ENCODE measurements around the gene RUFY1. TPM values are rescaled to one million over a fixed set of nuclear protein-coding genes. Genes with fewer than 3 reads are reported as not detected.

RUFY1 gene
- total and polyA plus RNA-seq, 9 of the 15 experiments (the other 6 are each of a cell fraction or from before 2014, with no cell fraction given), result 5.0 to 41.7 (median 29.6) TPM

GRCh38 chr5:179533024-179533423 lies 17.3 kb upstream of the RUFY1 start:
- H3K27ac ChIP-seq (ENCODE audit: extremely low read depth, low read depth, low read length), result no peak overlapping the region
- no peaks in the 10 kb centered on the region for H4K20me1 ChIP-seq (replicated peaks; ENCODE audit: control insufficient read depth, insufficient read depth, low read length)
- H3K36me3 ChIP-seq (ENCODE audit: control insufficient read depth, insufficient read depth, low read length), result no peaks in the 10 kb centered on the region
- CTCF ChIA-PET (ENCODE audit: low intra/inter-chr PET ratio), result no interaction called here
- no peak overlapping the region for H3K4me2 ChIP-seq (ENCODE audit: insufficient read depth, low read length)
- DNase-seq (ENCODE audit: extremely low read depth in 1 of 4, low spot score in 3 of 4) (no peak), ATAC-seq (no peak), FAIRE-seq (no peak)
- intact Hi-C loops (cut with micrococcal nuclease) (no loop called here), in situ Hi-C loops (cut with MboI) (no loop called here)
- no peak overlapping the region for H2AFZ ChIP-seq (ENCODE audit: low read depth, low read length)
- H3K9me3 ChIP-seq (replicated peaks; ENCODE audit: control insufficient read depth, insufficient read depth, low read depth, low read length), result no peaks in the 10 kb centered on the region
- no peaks in the 10 kb centered on the region for H3K79me2 ChIP-seq (ENCODE audit: control insufficient read depth, insufficient read depth, low read length)
- H3K4me1 ChIP-seq (replicated peaks in 1 of 2; ENCODE audit: control insufficient read depth in 2 of 2, insufficient read depth in 2 of 2, low read length in 2 of 2), result peaks cover 0 to 10% of the 10 kb centered on the region in 2 experiments; a peak in 2 of 5 replicates
- BruUV-seq (replicated peaks), result no TSS peak
- no peaks in the 10 kb centered on the region for H3K9me1 ChIP-seq (ENCODE audit: control insufficient read depth, insufficient read depth, low read length)
- H3K27me3 ChIP-seq (ENCODE audit: control insufficient read depth in 2 of 2, insufficient read depth in 2 of 2, low read length in 2 of 2), result peaks cover 10 to 14% of the 10 kb centered on the region in 2 experiments; a peak in 4 of 5 replicates
- H3K9ac ChIP-seq (ENCODE audit: insufficient read depth in 1 of 2, low read depth in 2 of 2, low read length in 2 of 2), result no peak overlapping the region
- H3K4me3 ChIP-seq, result no peak overlapping the region
- POLR2A ChIA-PET, result interaction anchor here (0.6 to 1.0 kb wide), 2 partner anchors 9 to 475 kb away, joined by 3 read pairs; no protein-coding TSS in a partner anchor
- WGBS (ENCODE audit: insufficient coverage, low coverage, missing lambda C conversion rate), result 27% methylated on average over 6 of the region's 6 CpGs
- TF ChIP-seq SRSF3 (IDR thresholded peaks at IDR 0.05; ENCODE audit: insufficient read depth, low read length) (no peak), GTF2B (IDR thresholded peaks at IDR 0.05; ENCODE audit: extremely low read depth, insufficient read length) (no peak), POLR3A (IDR thresholded peaks at IDR 0.05; ENCODE audit: borderline replicate concordance, extremely low read depth, insufficient read depth, insufficient read length) (no peak), C11orf30 (IDR thresholded peaks at IDR 0.05; ENCODE audit: low read depth) (no peak), HDAC1 (IDR thresholded peaks at IDR 0.05) (no peak), CSDE1 (IDR thresholded peaks at IDR 0.05) (no peak), NR3C1 (CRISPR knock-in tag; IDR thresholded peaks at IDR 0.05) (no peak), ZNF436 (CRISPR knock-in tag; IDR thresholded peaks at IDR 0.05) (no peak), POLR2AphosphoS2 (IDR thresholded peaks at IDR 0.05; ENCODE audit: low read length) (no peak), KHSRP (IDR thresholded peaks at IDR 0.05) (no peak), ZNF217 (CRISPR knock-in tag; IDR thresholded peaks at IDR 0.05) (no peak), ZNF134 (CRISPR knock-in tag; conservative IDR thresholded peaks at IDR 0.05) (no peak), CBFB (CRISPR knock-in tag; IDR thresholded peaks at IDR 0.05) (no peak), RBFOX2 (IDR thresholded peaks at IDR 0.05; ENCODE audit: low read depth, low read length) (no peak), MAFG (tag; conservative IDR thresholded peaks at IDR 0.05) (no peak)
- TF ChIP-seq, protein P1, sequence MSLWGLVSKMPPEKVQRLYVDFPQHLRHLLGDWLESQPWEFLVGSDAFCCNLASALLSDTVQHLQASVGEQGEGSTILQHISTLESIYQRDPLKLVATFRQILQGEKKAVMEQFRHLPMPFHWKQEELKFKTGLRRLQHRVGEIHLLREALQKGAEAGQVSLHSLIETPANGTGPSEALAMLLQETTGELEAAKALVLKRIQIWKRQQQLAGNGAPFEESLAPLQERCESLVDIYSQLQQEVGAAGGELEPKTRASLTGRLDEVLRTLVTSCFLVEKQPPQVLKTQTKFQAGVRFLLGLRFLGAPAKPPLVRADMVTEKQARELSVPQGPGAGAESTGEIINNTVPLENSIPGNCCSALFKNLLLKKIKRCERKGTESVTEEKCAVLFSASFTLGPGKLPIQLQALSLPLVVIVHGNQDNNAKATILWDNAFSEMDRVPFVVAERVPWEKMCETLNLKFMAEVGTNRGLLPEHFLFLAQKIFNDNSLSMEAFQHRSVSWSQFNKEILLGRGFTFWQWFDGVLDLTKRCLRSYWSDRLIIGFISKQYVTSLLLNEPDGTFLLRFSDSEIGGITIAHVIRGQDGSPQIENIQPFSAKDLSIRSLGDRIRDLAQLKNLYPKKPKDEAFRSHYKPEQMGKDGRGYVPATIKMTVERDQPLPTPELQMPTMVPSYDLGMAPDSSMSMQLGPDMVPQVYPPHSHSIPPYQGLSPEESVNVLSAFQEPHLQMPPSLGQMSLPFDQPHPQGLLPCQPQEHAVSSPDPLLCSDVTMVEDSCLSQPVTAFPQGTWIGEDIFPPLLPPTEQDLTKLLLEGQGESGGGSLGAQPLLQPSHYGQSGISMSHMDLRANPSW (CRISPR knock-in tag; IDR thresholded peaks at IDR 0.05), result no peak
- TF ChIP-seq, protein P2, sequence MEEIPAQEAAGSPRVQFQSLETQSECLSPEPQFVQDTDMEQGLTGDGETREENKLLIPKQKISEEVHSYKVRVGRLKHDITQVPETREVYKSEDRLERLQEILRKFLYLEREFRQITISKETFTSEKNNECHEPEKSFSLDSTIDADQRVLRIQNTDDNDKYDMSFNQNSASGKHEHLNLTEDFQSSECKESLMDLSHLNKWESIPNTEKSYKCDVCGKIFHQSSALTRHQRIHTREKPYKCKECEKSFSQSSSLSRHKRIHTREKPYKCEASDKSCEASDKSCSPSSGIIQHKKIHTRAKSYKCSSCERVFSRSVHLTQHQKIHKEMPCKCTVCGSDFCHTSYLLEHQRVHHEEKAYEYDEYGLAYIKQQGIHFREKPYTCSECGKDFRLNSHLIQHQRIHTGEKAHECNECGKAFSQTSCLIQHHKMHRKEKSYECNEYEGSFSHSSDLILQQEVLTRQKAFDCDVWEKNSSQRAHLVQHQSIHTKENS (CRISPR knock-in tag; IDR thresholded peaks at IDR 0.05), result no peak
